ENCODE results near the gene DND1.
"Not testable (repeated sequence)": the region's sequence is repeated elsewhere in the genome, so short reads cannot be mapped to it uniquely, and the experiment has no call there.

The DND1 gene

DNA sequence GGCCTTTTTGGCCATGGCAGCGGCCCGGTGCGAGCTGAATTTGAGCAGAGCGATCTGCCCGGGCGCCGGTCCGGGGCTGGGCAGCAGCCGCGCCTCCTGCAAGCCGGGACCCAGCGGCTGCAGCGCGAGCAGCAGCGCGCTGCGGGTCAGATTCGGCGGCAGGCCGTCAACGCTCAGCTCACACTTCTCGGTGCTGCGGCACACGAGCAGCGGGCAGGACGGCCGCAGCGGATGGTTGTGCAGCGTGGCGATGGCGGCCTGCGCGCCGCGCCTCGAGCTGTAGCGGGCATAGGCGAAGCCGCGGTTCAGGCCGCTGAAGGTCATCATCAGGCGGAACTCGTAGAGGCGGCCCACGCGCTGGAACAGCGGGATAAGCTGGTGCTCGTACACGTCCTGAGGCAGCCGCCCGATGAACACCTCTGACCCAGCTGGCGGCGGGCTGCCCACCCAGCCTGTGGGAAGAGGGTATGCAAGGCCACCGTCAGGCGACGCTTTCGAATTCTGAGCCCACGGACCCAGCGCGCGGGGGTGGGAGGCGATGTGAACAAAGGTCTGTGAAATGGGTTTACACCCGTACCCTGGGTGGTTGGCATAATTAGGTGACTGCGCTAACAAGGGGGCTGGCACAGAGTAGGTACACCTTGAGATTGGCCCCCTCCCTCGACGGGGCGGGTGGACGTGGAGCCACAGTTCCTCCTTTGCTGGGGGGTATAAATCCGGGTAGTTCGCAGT is 755 bp downstream of the DND1 start:
- DNase-seq (ENCODE audit: low read depth in 2 of 2): no peak

DNA sequence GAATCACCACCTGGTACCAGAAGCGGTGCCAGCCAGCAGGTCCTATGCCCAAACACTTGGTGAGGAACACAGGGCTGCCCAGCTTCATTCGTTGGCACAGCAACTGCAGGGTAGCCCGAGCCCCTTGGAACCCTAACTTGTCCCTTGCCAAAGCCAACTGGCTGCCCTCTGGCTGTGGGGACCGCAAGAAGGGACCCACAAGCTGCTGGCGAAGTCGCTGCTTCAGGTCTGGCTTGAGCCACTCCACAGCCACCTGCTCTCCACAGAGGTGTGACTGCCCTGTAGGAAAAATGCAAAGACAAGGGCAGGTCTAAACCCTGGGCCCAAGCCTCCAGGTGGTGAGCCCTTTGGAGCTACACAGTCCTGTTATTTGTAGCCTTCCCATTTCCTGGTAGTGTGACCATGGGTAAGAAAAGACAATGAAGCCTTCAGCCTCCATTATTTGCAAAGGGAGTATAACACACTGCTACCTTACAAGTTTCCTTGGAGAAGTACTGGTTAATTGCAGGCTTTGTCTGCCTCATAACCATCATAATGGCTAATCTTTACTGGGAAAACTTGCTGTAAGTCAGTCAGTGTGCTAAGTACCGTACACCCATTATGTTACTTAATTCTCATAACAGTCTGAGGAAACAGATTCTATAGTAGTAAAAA is 1.8 kb downstream of the DND1 start:
- no peak for DNase-seq (ENCODE audit: low read depth in 2 of 2)

DNA sequence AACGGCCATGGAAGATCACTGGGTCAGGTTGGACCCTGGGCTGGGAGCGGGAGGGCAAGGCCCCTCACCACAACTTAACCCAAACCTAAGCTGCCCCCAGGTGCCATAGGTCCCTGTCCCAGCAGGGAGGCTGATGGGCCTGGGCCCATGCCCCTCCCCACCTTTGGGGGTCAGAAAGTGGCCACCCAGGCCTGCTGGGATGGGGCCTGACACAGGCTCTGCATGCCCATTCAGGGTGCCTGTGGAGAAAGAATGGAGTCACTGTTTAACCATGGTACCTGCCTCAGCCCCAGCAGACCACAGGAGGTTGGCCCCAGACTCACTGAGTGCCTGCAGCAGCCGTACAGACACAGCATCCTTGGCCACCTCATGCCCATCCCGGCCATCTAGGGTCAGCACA is 2.3 kb downstream of the DND1 start:
- not testable (repeated sequence) for DNase-seq (ENCODE audit: low read depth in 2 of 2)

DNA sequence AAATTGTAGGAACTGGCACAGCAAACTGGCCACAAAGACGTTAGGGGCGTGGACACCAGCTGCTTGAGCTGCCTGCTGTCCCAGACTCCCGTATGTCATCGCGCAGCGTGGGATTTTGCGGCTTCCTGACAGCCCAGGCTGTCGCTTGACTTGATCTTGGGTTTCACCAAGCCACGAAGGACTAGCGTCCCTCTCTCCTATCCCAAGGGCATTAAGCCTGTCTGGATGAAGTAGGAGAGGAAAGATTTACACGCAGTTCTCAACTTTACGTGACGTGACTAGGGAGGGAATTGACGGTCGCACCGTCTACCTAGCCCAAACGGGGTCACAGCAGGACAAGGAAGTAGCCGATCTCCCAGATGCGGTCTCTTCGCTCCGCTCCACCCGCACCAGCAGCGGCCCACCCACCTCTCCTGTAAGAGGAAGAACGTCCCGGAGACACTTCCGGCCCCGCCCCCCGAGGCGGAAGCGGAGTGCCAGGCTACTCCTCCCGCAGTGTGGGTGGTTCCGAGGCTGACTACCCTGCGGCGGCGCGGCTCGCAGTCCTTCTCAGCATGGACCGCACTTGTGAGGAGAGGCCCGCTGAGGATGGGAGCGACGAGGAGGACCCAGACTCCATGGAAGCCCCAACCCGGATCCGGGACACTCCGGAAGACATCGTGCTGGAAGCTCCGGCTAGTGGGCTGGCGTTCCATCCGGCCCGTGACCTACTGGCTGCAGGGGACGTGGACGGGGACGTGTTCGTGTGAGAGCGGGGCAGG is 8.8 kb downstream of the DND1 start, which contains the start of gene WDR55:
WDR55 (plus strand) TSS at position 546 of the 761 bp plus-strand sequence; CDS start at position 555, 9 bp downstream.
- DNase-seq (ENCODE audit: low read depth in 2 of 2): peak; percentile 91 to 96

DNA sequence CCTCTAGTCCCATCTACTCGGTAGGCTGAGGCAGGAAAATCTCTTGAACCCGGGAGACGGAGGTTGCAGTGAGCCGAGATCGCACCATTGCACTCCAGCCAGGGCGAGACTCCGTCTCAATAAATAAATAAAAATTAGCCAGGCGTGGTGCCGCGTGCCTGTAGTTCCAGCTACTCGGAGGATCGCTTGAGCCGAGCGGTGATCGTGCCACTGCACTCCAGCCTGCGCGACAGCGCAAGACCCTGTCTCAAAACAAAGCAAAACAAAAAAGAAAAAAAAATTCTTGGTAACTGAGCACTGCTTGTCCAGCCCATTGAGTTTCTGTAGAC is 9.4 kb downstream of the DND1 start:
- DNase-seq (ENCODE audit: low read depth in 2 of 2): no peak

DNA sequence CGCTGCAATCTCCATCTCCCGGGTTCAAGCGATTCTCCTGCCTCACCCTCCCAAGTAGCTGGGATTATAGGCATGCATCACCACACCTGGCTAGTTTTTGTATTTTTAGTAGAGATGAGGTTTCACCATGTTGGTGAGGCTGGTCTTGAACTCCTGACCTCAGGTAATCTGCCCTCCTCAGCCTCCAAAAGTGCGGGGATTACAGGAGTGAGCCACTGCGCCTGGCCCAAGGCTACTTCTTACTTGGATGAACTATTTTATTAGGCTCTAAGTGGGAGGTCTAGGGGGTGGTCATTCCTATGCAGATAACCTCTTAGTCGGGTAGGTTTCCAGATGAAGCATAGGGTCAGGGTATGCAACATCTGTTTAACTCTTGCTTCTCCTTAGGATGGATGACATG is 13.0 kb downstream of the DND1 start:
- DNase-seq (ENCODE audit: low read depth in 2 of 2): not testable (repeated sequence)

DNA sequence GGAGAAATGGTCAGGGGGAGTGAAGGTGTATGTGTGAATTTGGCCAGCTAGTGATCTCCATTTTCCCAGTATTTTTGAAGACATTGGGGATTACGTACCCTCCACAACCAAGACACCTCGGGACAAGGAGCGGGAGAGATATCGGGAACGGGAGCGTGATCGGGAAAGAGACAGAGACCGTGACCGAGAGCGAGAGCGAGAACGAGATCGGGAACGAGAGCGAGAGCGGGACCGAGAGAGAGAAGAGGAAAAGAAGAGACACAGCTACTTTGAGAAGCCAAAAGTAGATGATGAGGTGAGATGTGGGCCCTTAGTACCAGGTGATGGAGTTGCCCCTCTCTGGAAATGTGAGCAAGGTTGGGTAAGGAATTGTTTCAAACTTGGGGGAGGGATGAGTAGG is 14.5 kb downstream of the DND1 start:
- DNase-seq (ENCODE audit: low read depth in 2 of 2): no peak

DNA sequence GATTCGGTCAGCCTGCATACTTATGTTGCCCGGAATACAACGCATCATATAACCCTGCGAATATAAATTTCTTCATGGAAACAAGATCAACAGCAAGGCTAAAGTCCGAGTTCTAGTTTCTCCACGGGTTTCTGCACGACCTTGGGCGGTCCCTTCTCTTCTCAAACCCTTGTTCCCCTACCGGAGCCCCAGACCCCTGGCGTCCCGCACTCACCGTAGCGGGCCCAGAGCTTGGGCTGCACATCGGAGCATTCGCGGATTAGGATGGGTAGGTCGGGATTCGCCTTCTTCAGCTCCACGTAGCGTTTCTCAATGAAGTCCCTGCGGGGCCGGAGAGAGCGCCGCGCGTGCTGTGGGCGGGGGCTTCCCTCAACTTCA is 26.3 kb downstream of the DND1 start:
- DNase-seq (ENCODE audit: low read depth in 2 of 2): no peak

DNA sequence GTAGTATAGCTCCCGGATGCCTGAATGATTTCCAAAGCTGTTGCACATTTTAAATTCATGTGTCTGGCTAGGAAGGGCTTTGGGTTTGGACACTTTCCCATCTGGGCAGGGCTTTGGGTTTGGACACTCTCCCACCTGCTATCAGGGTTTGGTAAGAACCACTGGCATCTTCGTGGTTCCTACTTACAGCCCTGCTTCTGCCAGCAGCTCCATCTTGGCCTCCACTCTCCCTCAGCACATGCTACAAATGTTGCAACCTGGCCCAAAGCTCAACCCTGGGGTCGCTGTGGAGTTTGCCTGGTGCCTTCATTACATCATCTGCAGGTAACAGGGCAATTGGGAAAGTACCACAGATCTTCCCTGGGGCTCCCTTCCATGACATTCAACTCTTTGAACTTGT is 30.7 kb downstream of the DND1 start:
- no peak for DNase-seq (ENCODE audit: low read depth in 2 of 2)

DNA sequence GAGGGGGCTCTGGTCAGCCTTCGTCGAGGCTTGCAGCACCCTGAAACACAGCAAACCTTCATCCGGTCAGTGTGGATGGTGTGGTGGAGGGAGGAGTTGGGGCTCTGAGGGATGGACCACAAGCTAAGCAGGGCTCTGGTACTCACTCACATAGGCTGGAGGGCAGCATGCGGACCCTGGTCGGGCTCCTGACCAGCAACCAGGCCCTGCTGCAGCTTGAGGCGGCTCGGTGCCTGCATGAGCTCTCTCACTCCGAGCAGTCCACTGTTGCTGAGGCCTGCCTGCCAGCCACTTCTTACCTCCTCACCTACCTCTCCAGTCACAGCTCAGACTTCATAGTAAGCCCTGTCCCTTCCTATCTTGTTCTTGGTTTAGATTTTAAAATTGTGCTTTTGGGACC is 31.7 kb downstream of the DND1 start:
- DNase-seq (ENCODE audit: low read depth in 2 of 2): no peak

DNA sequence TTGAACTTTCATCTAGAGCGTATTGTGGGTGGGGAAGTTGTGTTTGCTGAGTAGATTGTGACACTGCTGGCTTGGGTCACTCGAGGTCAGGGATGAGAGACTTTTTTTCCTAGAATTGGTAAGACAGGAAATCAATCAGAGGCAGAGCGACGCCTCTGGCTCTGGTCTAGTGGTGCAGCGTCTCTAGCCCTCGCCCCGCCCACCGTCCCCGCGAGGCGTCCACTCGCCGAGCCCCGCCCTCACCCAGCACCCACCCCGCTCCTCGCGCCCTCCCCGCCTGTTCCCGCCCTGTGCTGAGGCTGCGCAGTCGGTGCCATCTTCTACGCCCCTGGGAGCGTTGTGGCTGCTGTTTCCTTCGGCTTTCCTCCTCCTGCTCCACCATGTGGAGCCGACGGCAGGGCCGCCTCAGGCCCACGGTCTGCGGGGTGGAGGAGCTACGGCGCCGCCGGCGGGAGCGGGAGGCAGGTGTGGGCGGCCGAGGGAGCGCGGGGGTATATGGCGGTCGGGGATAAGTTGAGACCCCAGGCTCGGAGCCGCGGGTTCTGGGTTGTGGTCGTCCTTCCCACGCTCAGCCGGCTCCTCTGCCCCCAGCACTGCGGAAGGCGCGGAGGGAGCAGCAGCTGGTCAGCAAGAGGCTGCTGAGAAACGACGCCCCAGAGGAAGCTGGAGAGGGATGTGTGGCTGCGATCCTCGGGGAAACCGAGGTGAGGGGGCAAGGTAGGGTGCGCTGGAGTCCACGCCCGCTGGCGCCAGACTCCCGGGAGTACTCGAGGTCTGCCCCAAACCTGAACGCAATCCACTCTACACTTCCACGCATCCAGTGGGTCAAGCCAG is 34.0 kb downstream of the DND1 start, which contains the start of gene TMCO6:
TMCO6 (plus strand) TSS at position 304 of the 834 bp plus-strand sequence; CDS start at position 381, 77 bp downstream.
- peak; percentile 95 to 98 for DNase-seq (ENCODE audit: low read depth in 2 of 2)

DNA sequence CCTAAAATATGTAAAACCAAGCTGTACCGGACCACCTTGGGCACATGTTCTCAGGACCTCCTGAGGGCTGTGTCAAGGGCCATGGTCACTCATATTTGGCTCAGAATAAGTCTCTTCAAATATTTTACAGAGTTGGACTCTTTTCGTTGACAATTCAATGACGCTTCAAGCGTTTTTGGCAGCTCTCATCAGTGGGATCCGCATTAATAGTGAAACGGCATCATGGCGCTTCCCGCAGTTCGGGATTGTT is 34.6 kb downstream of the DND1 start:
- not testable (repeated sequence) for DNase-seq (ENCODE audit: low read depth in 2 of 2)

DNA sequence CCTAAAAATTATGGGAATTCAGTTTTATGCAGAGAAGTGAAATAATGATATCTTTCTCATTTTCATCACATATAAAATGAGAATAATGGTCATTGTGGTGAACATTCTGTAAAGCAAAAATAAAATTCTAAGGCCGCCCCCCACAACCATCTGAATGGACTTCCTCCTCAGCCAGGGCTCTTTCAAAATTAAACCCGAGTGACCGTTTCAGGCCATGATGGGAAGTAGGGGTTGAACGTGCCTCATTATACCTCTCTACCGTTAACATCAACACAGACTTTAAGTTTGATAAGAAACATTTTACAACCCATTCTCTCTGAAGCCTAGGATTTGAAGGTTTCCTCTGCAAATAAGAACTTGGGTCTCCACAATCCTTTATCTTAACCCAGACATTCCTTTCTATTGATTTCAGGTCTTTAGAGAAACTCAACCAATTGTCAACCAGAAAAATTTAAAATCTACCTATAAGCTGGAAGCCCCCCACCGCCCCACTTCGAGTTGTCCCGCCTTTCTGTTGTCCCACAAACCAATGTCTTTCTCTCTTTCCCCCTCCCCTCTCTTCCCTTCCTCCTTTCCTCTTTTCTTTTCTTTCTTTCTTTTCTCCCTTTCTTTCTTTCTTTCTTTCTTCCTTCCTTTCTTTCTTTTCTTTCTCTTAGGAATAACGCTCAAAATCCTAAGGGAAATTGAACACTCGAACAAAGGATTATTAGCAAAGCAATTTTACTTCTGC is 35.8 kb downstream of the DND1 start:
- no peak for DNase-seq (ENCODE audit: low read depth in 2 of 2)

DNA sequence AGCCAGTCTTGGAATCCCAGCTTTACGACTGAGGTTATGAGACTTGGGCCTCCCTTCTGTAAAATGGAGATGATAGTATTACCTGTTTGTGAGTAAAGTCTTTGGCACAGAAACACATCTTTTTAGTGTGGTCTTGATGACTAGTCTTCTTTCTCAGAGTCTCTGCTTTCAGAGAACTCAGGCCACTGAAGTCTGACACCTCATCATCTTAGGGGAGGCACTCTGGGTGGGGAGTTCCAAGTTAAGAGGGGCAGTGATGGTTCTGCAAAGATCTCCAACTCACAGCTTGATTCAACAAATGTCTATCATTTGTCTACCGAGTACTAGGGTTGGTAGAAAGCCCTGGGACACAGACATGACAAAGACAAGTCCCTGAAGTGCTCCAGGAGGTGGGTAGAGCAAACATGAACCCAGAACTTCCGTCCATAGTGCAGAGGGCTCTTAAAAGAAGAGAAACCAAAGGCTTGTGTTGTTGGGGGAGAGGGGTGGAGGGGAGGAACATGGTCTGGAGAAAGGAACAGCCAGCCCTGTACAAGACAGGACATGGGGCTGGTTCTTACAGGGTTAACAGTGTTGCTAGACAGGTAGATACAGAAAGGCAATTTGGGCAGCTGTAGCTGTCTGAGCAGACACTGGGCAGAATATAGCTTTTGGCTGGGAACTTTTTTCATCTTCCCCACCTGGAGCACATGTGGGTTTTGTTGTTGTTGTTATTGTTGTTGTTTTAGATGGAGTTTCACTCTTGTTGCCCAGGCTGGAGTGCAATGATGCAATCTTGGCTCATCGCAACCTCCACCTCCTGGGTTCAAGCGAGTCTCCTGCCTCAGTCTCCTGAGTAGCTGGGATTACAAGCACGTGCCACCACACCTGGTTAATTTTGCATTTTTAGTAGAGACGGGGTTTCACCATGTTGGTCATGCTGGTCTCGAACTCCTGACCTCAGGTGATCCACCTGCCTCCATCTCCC is 37.8 kb downstream of the DND1 start:
- DNase-seq (ENCODE audit: low read depth in 2 of 2): no peak

DNA sequence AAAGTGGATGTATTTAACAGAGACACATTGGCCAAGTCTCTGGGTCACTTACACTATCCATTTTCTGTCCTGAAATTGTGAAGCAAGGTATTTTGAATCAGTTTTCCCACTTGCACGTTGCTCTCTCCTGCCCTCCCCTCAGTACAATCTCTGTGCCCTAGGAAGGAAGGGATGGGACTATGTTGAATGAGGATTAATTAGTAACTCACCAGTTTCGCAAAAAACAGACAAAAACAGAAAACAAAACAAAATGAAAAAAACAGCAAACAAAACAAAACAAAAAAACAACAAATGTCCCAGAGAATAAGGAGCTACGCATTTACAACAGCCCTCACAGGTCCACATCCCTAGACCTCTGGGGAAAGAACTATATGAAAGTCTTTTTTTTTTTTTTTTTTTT is 39.3 kb downstream of the DND1 start:
- DNase-seq (ENCODE audit: low read depth in 2 of 2): no peak

DNA sequence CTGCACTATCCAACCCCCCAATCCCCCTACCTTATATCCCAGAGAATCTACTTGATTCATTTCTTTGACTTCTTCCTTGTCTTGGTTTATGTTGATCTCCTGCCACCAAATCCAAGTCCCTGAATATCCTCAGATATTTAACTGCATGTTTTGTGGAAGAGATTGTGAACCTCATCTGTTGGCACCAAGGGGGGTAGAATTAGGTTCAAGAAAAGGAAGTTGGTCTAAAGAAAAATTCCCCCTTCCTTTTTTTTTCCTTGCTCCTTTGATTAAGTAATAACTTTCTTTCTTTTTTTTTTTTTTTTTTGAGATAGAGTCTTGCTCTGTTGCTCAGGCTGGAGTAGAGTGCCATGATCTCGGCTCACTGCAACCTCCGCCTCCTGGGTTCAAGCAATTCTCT is 39.9 kb downstream of the DND1 start:
- DNase-seq (ENCODE audit: low read depth in 2 of 2): no peak

DNA sequence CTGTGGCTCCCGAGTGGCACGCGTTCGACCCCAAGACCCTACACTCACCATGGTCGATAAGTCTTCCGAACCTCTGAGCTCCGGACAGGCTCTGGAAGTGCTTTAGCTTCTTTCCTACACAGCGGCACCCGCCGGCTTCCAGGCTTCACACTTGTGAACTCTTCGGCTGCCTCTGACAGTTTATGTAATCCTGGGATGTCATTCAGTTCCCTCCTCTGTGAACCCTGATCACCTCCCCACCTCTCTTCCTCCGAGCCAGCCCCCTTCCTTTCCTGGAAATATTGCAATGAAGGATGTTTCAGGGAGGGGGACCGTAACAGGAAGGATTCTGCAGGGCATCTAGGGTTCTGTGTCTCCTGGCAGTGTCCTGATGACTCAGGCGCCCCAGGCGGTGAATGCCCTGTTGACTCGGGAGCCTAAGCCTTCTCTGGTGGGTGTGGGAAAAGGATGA is 40.3 kb downstream of the DND1 start, which contains the start of gene CD14:
CD14 (minus strand) TSS at position 155 of the 451 bp plus-strand sequence; CDS start at position 51, 104 bp downstream.
- DNase-seq (ENCODE audit: low read depth in 2 of 2): no peak

DNA sequence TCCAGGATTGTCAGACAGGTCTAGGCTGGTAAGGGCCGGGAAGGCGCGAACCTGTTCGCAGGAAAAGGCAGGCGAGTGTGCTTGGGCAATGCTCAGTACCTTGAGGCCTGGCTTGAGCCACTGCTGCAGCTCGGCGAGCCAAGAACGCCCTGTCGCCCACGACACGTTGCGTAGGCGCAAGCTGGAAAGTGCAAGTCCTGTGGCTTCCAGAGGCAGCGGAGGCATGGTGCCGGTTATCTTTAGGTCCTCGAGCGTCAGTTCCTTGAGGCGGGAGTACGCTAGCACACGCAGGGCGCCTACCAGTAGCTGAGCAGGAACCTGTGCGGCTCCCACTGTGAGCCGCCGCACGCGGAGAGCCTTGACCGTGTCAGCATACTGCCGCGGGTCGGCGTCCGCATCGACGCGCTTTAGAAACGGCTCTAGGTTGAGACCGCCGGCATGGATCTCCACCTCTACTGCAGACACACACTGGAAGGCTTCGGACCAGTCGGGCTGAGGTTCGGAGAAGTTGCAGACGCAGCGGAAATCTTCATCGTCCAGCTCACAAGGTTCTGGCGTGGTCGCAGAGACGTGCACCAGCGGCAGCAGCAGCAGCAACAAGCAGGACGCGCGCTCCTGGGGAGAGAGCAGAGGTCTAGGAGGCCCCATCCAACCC is 40.9 kb downstream of the DND1 start:
- peak; percentile 15 to 40 for DNase-seq (ENCODE audit: low read depth in 2 of 2)

DNA sequence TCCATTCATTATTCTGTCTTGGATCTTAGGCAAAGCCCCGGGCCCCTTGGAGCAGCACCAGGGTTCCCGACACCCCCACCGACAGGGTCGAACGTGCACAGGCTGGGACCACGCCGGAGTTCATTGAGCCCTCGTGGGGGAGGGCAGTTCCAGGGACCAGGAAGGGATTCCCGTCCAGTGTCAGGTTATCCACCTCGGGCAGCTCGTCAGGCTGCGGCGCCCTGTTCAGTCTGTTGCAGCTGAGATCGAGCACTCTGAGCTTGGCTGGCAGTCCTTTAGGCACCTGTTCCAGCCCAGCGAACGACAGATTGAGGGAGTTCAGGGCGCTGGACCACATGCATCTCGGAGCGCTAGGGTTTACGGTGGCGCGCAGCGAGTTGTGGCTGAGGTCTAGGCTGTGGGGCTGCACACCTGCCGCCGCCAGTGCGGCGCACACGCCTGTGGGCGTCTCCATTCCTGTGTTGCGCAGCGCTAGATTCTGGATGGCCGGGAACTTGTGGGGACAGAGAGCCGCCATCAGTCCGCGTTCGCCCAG is 41.5 kb downstream of the DND1 start:
- peak; percentile 9 to 19 for DNase-seq (ENCODE audit: low read depth in 2 of 2)
